AG09309 (cell line): ENCODE data around the gene CENPU.
"Not testable (repeated sequence)": the region's sequence is repeated elsewhere in the genome, so short reads cannot be mapped to it uniquely, and the experiment has no call there.

Experiments
- DNase-seq: peaks from one replicate; pipeline ENCODE4 v3.0.0-alpha.2; 2010; ENCODE audit warnings: low read depth
- H3K4me3 ChIP-seq: 2 replicates; pipeline ENCODE4 v1.5.1; 2011; ENCODE audit warnings: mild to moderate bottlenecking, low read depth, low read length, moderate library complexity; ENCODE audit not compliant: control insufficient read depth
- TF ChIP-seq, protein P1 (sequence below): IDR thresholded peaks from 2 replicates; pipeline ENCODE4 v1.5.1; 2011; ENCODE audit warnings: mild to moderate bottlenecking, low read depth, low read length, inconsistent platforms; ENCODE audit not compliant: insufficient read depth, control insufficient read depth; ENCODE audit errors: missing control alignments

Gene CENPU, protein sequence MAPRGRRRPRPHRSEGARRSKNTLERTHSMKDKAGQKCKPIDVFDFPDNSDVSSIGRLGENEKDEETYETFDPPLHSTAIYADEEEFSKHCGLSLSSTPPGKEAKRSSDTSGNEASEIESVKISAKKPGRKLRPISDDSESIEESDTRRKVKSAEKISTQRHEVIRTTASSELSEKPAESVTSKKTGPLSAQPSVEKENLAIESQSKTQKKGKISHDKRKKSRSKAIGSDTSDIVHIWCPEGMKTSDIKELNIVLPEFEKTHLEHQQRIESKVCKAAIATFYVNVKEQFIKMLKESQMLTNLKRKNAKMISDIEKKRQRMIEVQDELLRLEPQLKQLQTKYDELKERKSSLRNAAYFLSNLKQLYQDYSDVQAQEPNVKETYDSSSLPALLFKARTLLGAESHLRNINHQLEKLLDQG

DNA sequence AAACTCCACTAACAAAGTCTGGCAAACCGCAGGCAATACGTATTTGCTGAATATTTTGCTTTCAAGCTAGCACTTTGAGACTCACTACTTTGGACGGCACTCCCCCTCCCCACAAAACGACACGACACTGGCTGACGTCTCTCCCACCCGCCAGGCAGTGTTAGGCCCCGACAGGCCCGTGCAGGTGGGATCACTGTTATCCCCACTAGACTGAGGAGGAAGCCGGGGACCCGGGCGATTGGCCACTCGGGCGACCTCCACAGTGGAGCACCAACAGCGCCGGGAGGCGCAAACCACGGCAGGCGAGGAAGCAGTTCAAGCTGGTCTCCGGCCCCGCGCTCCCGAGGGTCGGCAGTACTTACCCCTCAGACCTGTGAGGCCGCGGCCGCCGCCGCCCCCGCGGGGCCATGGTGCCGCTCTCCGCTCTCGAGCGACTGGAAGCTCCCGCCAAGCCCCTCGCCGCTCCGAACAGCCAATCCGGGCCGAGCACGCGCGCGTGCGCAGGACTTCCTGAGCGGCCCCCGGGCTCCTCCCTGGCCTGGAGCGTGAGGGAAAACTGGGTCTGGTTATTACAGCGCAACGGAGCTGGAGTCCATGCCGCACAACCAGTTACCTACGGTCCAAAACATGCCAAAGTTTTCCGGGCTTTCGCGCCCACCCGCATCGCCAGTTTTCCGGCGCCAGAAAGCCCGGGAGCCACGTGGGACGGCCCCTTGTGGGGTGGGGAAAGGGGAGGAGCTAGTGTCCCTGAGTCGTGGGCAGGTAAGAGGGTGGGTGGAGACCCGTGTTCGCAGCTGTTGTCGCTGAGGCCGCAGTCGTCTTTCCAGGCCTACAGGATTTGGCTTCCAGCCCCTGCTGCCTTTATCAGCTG lies at the start of gene CENPU:
Gene CENPU, minus strand, starts transcription at position 443 of the 871 bp plus-strand sequence. Its CDS starts 34 bp downstream, at position 409.
- peak within 1 kb of the TSS; percentile 91 for H3K4me3 ChIP-seq
- TF ChIP-seq, protein P1, sequence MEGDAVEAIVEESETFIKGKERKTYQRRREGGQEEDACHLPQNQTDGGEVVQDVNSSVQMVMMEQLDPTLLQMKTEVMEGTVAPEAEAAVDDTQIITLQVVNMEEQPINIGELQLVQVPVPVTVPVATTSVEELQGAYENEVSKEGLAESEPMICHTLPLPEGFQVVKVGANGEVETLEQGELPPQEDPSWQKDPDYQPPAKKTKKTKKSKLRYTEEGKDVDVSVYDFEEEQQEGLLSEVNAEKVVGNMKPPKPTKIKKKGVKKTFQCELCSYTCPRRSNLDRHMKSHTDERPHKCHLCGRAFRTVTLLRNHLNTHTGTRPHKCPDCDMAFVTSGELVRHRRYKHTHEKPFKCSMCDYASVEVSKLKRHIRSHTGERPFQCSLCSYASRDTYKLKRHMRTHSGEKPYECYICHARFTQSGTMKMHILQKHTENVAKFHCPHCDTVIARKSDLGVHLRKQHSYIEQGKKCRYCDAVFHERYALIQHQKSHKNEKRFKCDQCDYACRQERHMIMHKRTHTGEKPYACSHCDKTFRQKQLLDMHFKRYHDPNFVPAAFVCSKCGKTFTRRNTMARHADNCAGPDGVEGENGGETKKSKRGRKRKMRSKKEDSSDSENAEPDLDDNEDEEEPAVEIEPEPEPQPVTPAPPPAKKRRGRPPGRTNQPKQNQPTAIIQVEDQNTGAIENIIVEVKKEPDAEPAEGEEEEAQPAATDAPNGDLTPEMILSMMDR, result no peak

DNA sequence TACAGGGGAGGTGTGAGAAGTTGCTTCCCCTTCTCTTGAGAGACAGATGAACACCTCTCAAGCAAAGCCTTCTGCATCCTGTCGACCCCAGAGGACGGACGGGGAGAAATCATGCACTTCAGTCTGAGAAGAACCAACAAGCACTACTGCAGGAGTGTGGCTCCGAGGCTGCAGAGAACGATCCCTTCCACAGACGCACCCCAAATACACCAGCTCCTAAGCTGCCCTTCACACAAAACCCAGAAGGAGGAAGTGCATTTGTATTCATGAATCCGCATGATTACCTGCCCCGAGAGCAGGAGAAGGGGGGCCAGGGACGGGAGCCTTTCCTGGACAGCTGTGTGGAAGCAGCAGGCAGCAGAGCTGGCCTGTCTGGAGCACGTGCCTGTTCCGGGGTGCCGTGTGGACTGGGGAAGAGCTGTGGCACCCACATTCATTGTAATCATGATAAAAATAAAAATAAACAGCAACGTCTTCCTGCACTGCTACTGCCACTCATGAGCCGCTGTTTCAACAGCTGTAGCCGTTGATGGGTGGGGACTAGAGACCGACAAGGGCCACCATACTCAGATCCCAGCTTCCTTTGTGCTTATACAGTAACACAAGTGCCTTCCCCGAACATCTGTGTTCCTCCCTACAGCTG lies 49.0 kb upstream of the CENPU start:
- TF ChIP-seq, protein P1, result no peak
- DNase-seq, result no peak
- H3K4me3 ChIP-seq, result no peak overlapping the region

More for the DNA sequence above, at the start of gene CENPU:
- DNase-seq, result peak; percentile 92

DNA sequence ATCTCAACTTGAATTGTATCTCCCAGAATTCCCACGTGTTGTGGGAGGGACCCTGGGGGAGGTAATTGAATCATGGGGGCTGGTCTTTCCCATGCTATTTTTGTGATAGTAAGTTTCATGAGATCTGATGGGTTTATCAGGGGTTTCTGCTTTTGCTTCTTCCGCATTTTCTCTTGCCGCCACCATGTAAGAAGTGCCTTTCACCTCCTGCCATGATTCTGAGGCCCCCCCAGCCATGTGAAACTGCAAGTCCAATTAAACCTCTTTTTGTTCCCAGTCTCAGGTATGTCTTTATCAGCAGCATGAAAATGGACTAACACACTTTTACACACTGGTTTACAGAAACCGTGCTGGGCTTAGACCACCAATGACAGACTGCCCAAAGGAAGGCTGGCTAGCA lies 45.3 kb upstream of the CENPU start:
- not testable (repeated sequence) for DNase-seq, H3K4me3 ChIP-seq

DNA sequence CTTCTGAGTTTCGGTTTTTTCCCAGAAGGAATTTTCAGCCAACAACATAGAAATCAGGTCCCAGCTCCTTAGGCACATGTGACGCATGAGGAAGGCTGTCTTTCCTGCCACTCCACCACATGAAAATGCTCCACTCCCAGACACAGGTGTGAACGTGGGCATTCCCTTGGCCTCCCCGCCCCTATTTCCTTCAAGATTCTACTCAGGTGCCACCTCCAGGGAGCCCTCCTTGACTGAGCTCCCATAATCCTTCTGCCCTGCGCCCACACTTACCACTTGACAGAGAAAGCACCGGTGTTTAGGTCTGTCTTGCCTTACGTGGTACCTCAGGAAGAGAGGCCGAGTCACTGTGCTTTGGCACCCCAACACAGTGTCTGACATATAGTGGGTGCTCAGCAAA lies 44.4 kb upstream of the CENPU start:
- H3K4me3 ChIP-seq, result no peak overlapping the region
- DNase-seq, result no peak
- TF ChIP-seq, protein P1, result no peak

DNA sequence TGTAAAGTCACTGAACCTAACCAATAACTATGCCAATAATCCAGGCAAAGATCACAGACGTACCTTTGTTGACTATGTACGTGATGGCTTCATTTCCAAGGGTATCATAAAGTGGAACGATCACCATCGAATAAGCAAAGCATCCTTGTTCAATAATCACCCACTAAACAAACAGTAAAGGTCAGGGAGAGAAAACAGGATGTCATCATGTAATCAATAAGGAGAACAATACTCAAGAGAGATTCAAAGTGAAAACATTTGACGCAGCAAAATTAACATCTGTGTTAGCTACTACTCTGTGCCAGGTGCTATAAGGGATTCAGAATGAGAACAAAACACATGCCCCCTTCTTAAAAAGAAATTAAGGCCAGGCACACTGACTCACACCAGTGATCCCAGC lies 42.9 kb upstream of the CENPU start:
- TF ChIP-seq, protein P1, result no peak
- no peak for DNase-seq
- no peak overlapping the region for H3K4me3 ChIP-seq

DNA sequence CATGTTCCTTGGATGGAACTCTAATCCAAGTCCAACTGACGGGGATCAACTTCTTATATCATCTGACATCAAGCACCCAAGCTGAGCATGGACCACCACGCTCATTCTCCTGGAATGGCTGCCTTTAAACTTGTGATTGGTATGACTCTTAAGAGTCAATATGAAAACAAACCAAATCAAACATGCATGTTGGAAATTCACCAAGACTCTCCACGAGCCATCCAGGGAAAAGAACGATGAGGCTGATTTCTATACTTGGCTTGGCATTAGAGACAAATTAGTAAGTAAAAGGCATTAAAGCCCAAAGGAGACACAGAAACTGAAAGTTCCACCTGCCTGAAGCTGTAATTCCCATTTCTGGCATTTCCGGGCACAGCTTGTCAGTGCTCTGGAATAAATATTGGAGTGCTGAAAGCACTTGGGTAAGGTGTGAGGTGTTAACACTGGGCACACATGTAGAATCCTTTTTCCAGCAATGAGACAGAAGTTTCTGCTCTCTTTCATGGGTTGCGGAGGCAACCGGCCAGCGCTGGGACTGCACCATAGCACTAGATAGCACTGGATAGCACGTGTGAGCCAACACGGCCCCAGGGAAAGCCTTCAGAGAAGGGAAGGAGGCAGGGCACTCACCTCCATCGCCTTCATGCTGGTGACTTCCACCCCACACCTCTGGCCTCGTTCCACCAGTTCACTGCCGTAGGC lies 42.1 kb upstream of the CENPU start:
- TF ChIP-seq, protein P1, result no peak
- no peak for DNase-seq
- H3K4me3 ChIP-seq, result no peak overlapping the region
